GM18502 (cell line): ENCODE results near the gene HGFAC.

Experiments
- ATAC-seq: cut with Tn5 transposase; IDR thresholded peaks from one replicate; pipeline ENCODE4 v1.9.1; 2021; ENCODE audit warnings: mild to moderate bottlenecking; ENCODE audit not compliant: unreplicated experiment, poor library complexity

HGFAC gene

DNA sequence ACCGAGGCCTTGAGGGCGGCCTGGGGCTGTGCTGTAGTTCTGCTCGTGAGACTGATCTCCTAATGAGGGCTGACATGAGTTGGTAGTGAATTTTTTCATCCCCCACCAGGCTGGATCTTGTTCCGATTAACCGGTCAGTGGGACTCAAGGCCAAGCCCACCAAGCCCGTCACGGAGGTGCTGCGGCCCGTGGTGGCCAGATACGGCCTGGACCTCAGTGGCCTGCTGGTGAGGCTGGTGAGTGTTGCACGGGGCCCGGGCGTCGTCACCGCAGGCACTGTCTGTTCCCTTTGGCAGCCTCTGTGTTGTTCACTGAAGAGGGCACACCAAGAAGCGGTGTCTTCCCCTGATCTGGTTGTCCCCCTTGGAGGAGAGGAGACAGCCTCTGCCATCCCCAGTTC lies 18.4 kb upstream of the HGFAC start:
- ATAC-seq = no peak

GRCh38 chr4:3423952-3424351 lies 17.8 kb upstream of the HGFAC start:
- no peak for ATAC-seq

- no peak for ATAC-seq
Measured at GRCh38 chr4:3424522-3425095, 17.2 kb upstream of the HGFAC start.

- no peak for ATAC-seq
Measured at GRCh38 chr4:3426465-3427133, 15.2 kb upstream of the HGFAC start.

- ATAC-seq = no peak
Measured at GRCh38 chr4:3427134-3427476, 14.7 kb upstream of the HGFAC start.

DNA sequence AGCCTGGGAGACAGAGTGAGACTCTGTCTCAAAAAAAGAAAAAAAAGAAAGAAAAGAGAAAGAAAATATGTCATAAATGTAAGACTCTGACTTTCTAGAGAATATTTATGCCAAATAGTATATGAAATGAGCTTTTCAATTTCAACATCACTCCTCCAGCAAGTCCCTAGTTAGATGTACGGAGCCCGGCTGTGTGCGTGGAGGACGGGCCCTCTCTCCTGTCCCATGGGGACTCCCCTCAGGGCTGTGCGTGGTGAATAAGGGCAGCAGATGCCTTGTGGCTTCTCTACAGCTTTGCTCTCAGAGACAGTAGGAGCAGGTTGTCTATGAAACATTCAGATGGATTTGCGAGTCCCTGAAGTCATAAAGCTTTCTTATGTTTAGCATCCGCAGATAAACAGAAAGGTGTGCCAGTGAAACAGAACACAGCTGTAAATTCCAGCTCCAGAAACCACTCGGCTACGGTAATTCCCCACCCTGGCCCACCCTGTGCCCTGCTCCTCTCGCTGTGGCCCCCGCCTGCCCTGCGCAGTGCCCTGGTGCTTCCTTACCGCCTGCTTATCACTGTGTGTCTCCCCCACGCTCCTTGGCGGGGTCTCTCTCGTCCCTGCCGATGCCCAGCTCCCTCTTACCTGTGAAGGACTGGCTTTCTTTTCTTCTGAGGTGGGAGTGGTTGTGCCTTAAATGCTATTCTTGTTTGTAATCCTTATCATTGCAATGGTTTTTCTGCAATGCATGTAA lies 13.9 kb upstream of the HGFAC start:
- ATAC-seq = no peak

DNA sequence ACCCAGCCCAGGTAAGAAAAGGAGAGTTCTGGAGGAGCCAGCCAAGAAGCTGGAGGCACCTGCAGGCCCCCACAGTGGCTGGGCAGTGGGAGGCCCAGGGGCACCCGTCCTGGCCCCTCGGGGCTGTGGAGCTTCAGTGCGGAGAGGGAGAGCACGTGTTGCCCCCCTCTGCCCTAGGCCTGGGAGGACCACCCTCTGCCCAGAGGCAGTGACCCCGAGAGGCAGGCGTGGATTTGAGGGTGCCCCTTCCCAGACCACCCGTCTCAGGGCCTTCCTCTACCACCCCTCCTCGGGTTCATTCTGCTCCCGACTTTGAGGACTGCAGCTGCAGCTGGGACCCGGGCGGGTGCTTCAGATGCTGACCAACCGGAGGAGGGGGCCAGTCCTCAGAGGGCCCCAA lies 12.1 kb upstream of the HGFAC start:
- ATAC-seq = no peak

GRCh38 chr4:3430524-3430923 lies 11.2 kb upstream of the HGFAC start:
- ATAC-seq = no peak

- ATAC-seq = no peak
Measured at GRCh38 chr4:3431446-3431993, 10.2 kb upstream of the HGFAC start.

DNA sequence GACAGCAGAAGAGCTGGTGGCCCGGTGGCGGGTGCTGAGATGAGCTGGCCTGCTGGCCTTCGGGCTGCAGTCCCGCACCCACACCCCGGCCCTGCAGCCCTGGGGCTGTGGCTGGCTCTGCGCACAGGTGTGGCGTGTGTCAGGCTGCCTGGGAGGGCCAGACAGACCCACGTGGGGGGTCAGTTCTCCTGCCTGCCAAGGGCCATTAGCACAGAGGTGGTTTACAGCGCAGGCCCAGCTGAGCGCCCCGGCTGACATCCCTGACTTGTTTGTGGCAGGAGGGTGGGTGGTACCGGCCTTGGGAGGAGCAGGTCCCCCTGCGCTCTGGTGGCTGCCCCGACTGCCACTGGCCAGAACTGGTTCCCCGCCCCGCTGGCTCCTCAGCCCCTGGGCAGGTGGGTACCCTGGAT lies 9.4 kb upstream of the HGFAC start:
- no peak for ATAC-seq

DNA sequence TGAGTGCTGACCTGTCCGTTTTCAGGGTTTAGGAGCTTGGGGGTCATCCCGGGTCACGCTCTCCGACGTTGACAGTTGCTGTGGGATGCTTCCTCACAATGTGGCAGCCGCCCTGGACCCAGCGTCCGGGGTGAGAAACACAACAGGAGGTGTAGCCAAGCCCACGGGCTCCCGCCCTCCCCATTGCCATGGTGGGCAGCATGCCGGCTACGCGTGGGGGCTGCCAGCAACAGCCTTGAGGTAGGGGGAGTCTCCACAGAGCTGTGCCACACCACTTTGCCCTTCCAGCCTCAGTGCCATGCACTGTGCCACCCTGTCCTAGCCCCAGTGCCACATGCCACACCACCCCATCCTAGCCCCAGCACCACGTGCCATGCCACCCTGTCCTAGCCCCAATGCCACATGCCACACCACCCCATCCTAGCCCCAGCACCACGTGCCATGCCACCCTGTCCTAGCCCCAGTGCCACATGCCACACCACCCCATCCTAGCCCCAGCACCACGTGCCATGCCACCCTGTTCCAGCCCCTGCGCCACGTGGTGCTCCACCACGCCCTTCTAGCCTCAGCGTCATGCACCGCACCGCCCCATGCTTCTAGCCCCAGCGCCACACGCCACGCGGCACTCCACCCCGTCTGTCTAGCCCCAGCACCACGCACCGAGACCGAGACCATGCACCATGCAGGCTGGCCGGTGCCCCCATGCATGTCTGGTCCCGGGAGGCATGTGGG lies 8.5 kb upstream of the HGFAC start:
- no peak for ATAC-seq

DNA sequence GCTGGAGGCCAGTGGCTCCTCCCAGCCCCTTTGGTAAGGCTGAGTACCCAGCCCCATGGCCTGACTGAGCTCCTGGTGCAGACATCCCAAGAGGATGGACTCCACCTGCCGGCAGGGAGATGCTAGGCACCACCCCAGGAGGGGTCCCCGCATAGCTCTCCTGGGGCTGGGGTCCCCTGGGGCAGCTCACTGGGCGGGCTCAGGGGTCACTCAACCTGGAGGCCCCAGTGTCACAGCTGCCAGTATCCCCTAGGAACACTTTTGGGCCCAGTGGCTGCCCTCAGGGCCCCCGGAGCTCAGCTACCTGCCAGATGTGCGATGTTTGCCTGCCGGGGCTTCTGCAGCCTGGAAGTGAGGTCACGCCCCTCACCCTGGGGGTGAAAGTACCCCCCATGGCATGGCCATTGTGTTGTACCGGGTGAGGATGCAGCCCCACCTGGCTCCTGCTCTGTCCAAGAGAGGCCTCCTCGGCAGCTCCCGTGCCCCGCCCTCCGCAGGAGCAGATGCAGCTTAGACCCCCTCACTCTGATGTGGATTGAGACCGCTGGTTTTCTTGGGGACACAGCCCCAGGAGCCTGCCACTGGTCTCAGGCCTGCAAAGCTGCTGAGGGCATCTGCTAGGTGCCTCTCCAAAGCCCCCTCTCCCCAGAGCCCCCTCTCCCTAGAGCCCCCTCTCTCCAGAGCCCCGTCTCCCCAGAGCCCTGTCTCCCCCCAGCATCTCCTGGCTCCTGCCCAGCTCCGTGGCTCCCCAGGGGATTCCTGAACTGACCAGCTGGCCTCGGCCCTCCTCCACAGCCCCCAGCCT lies 6.7 kb upstream of the HGFAC start:
- ATAC-seq = no peak

GRCh38 chr4:3435686-3435956 lies 6.1 kb upstream of the HGFAC start:
- no peak for ATAC-seq

DNA sequence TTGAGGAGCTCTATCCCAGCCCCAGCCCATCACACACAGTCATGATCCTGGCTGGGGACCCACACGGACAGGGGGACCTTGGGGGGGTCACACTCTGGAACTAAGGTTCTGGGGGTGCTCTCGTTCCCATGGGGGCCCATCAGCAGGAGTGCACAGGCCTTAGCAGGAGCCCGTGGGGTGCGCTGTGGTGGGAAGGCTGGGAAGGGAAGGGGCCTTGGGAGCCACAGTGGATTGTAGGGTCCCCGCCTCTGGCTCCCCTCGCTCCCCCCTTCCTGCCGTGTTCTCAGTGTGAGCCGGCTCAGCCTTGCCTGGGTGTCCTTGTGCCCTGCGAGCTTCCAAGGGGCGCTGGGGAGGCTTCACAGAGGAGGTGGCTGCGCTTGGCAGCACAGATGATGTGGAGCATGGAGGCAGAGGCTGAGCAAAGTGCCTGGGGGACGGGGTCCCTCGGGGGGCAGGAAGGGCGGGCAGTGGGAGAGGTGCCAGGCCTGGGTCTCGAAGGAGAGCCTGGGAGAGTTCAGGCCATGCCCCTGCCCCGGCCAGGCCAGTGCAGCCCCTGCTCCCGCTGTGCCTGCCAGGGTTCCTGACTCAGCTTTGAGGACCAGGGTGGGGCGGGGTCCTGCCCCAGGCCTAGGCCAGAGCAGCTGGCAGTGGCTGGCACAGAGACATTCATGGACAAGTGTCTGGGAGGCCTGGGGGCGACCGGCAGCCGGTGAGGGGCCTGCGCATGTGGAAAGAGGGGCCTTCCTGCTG lies 5.5 kb upstream of the HGFAC start:
- ATAC-seq = no peak

- no peak for ATAC-seq
Measured at GRCh38 chr4:3436798-3437581, 4.8 kb upstream of the HGFAC start.

GRCh38 chr4:3437582-3437936 lies 4.2 kb upstream of the HGFAC start:
- no peak for ATAC-seq

DNA sequence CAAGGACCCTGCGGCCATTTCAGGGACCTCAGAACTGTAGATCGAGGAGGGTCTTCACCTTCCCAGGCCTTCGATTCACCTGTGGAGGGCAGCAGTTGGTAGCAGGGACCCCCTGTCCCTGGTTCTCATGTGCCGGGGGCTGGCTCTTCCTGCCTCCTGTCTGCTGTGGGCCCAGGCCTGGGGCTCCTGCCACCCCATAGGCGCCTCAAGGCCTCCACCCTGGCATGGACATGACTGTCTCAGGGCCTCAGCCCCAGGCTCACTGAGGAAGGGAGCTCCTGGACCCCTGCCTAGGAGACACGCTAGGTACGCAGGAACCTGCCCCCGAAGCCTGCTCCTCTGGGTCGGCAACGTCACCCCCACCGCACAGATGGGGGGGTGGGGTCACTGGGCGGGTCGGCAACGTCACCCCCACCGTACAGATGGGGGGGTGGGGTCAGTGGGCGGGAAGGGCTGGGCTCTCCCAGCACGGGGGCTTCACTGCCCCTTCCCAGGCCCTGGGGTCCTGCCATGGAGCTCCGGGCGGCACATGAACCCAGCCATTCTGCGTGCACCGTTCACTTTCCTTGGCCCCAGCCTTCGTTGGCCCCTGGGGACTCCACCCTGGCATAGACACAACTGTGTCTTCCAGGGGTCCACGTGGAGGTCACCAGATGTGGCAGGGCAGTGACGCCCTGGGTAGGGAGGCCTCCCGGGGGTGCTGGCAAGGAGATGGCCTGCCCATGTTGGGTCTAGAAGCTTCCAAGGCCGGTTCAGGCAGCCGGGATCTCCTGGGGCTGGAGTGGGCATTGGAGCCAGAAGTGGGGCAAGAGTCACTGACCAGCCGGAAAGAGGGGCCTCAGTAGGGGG lies 3.5 kb upstream of the HGFAC start:
- no peak for ATAC-seq

DNA sequence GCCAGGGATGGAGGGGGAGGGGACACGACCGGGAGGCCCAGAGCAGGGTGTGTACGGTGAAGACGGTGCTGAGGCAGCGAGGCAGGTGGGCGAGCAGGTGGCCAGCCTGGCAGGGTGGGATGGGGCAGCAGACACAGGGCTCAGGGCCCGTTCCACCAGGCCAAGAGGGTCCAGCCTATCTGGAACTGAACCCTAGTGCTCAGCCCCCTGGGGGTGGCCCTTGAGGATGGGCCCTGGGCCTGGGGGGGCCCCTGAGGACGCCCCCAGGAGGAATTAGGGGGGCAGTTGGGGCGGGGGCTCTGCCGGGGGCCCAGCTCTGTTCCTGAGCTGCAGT lies 3.0 kb upstream of the HGFAC start:
- ATAC-seq = no peak
